Measurements from ENCODE around the gene ARMC7. TPM values are rescaled to one million over a fixed set of nuclear protein-coding genes. Genes with fewer than 3 reads are reported as not detected.

Gene ARMC7
- polyA plus RNA-seq, 1 donor (not counting 4 experiments of a cell fraction or from before 2014, with no cell fraction given): 4.2 TPM

DNA sequence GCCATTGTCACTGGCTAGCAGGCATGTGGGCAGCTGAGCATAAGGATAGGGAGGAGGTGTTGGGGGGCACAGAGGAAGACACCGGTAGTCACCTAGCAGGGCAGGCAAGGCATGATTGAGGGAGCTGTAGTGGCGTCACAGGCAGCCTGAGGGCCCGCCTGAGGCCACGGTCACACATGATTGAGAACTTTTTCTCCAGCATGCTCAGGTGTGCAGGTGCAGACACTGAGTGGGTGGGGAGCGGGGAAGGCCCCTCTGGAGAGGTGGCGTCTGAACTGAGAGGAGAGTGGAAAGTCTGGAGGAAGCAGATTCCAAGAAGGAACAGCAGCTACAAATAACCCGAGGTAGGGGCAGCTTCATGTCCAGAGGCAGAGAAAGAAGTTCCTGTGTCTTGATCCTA is 10.9 kb upstream of the ARMC7 start:
- no peaks in the 10 kb centered on the region for H3K79me2 ChIP-seq (ENCODE audit: control insufficient read depth, insufficient read depth, low read length)
- peaks cover 2 to 6% of the 10 kb centered on the region in 2 experiments for H3K36me3 ChIP-seq (ENCODE audit: control insufficient read depth in 2 of 2, extremely low read depth in 1 of 2, insufficient read depth in 2 of 2, low read length in 2 of 2)
- no peak overlapping the region for H2AFZ ChIP-seq (ENCODE audit: control insufficient read depth, low read length)
- no peak overlapping the region for H3K9ac ChIP-seq (ENCODE audit: control insufficient read depth, extremely low read depth, insufficient read depth, low read length)
- H3K27ac ChIP-seq (ENCODE audit: control insufficient read depth, insufficient read depth, low read length): no peak overlapping the region
- no peaks in the 10 kb centered on the region for H3K9me1 ChIP-seq (ENCODE audit: control insufficient read depth, extremely low read depth, insufficient read depth, low read length)
- no peaks in the 10 kb centered on the region for H3K27me3 ChIP-seq (ENCODE audit: control insufficient read depth, extremely low read depth, insufficient read depth, low read length)
- TF ChIP-seq, protein P1, sequence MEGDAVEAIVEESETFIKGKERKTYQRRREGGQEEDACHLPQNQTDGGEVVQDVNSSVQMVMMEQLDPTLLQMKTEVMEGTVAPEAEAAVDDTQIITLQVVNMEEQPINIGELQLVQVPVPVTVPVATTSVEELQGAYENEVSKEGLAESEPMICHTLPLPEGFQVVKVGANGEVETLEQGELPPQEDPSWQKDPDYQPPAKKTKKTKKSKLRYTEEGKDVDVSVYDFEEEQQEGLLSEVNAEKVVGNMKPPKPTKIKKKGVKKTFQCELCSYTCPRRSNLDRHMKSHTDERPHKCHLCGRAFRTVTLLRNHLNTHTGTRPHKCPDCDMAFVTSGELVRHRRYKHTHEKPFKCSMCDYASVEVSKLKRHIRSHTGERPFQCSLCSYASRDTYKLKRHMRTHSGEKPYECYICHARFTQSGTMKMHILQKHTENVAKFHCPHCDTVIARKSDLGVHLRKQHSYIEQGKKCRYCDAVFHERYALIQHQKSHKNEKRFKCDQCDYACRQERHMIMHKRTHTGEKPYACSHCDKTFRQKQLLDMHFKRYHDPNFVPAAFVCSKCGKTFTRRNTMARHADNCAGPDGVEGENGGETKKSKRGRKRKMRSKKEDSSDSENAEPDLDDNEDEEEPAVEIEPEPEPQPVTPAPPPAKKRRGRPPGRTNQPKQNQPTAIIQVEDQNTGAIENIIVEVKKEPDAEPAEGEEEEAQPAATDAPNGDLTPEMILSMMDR (optimal IDR thresholded peaks at IDR 0.05 in 1 of 3, IDR thresholded peaks at IDR 0.05 in 1 of 3, conservative IDR thresholded peaks at IDR 0.05 in 1 of 3; ENCODE audit: extremely low read depth in 1 of 3, insufficient read depth in 2 of 3, low read length in 3 of 3): no peak
- TF ChIP-seq EZH2 (IDR thresholded peaks at IDR 0.05; ENCODE audit: low read length): no peak
- FAIRE-seq (no peak), DNase-seq (ENCODE audit: low read depth, low spot score) (no peak)
- no peaks in the 10 kb centered on the region for H4K20me1 ChIP-seq (ENCODE audit: control insufficient read depth, extremely low read depth, insufficient read depth, low read length)
- H3K4me2 ChIP-seq (ENCODE audit: control insufficient read depth, extremely low read depth, insufficient read depth, low read depth, low read length): no peak overlapping the region
- dilution Hi-C loops (cut with MboI; ENCODE audit: extremely low pct_ligation_motif_present, low sequenced_read_pairs): no loop called here
- no peak overlapping the region for H3K4me3 ChIP-seq (ENCODE audit: control insufficient read depth in 2 of 3, extremely low read depth in 1 of 3, insufficient read depth in 2 of 3, low read depth in 1 of 3, low read length in 3 of 3)
- H3K4me1 ChIP-seq (ENCODE audit: control insufficient read depth, extremely low read depth, insufficient read depth, low read length): peaks cover 6% of the 10 kb centered on the region
- H3K9me3 ChIP-seq (ENCODE audit: control insufficient read depth, low read depth, low read length): no peaks in the 10 kb centered on the region

DNA sequence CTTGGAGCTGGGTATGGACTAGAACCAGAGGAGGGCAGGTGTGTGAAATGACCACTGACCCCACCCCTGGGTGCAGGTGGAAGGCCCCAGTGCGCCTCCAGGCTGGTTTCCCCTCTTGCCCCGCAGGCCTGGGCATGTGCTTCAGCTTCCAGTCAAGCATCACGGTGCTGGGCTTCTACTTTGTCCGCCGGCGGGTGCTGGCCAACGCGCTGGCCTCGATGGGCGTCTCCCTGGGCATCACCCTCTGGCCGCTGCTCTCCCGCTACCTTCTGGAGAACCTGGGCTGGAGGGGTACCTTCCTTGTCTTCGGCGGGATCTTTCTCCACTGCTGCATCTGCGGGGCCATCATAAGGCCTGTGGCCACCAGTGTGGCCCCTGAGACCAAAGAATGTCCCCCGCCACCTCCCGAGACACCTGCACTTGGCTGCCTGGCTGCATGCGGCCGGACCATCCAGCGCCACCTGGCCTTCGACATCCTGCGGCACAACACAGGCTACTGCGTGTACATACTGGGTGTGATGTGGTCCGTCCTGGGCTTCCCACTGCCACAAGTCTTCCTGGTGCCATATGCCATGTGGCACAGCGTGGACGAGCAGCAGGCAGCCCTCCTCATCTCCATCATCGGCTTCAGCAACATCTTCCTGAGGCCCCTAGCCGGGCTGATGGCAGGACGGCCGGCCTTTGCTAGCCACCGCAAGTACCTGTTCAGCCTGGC is 9.7 kb upstream of the ARMC7 start:
- Histone ChIP-seq H2AFZ (ENCODE audit: control insufficient read depth, low read length) (no peak overlapping the region), H3K9ac (ENCODE audit: control insufficient read depth, extremely low read depth, insufficient read depth, low read length) (no peak overlapping the region), H3K36me3 (ENCODE audit: control insufficient read depth in 2 of 2, extremely low read depth in 1 of 2, insufficient read depth in 2 of 2, low read length in 2 of 2) (peaks cover 2 to 6% of the 10 kb centered on the region in 2 experiments), H3K27me3 (ENCODE audit: control insufficient read depth, extremely low read depth, insufficient read depth, low read length) (no peaks in the 10 kb centered on the region), H3K4me2 (ENCODE audit: control insufficient read depth, extremely low read depth, insufficient read depth, low read depth, low read length) (no peak overlapping the region), H3K27ac (ENCODE audit: control insufficient read depth, insufficient read depth, low read length) (no peak overlapping the region), H3K4me1 (ENCODE audit: control insufficient read depth, extremely low read depth, insufficient read depth, low read length) (peaks cover 4% of the 10 kb centered on the region), H3K9me3 (ENCODE audit: control insufficient read depth, low read depth, low read length) (no peaks in the 10 kb centered on the region), H3K9me1 (ENCODE audit: control insufficient read depth, extremely low read depth, insufficient read depth, low read length) (no peaks in the 10 kb centered on the region), H3K4me3 (ENCODE audit: control insufficient read depth in 2 of 3, extremely low read depth in 1 of 3, insufficient read depth in 2 of 3, low read depth in 1 of 3, low read length in 3 of 3) (no peak overlapping the region), H3K79me2 (ENCODE audit: control insufficient read depth, insufficient read depth, low read length) (no peaks in the 10 kb centered on the region), H4K20me1 (ENCODE audit: control insufficient read depth, extremely low read depth, insufficient read depth, low read length) (no peaks in the 10 kb centered on the region)
- dilution Hi-C loops (cut with MboI; ENCODE audit: extremely low pct_ligation_motif_present, low sequenced_read_pairs): no loop called here
- FAIRE-seq (no peak), DNase-seq (ENCODE audit: low read depth, low spot score) (no peak)
- no peak for TF ChIP-seq EZH2 (IDR thresholded peaks at IDR 0.05; ENCODE audit: low read length)
- TF ChIP-seq, protein P1 (optimal IDR thresholded peaks at IDR 0.05 in 1 of 3, IDR thresholded peaks at IDR 0.05 in 1 of 3, conservative IDR thresholded peaks at IDR 0.05 in 1 of 3; ENCODE audit: extremely low read depth in 1 of 3, insufficient read depth in 2 of 3, low read length in 3 of 3): no peak
